ENCODE results near the gene ATAD2B. TPM values are rescaled to one million over a fixed set of nuclear protein-coding genes. Genes with fewer than 3 reads are reported as not detected.

ATAD2B gene
- total RNA-seq, 1 donor from 2014 or later: 24.3 TPM

GRCh38 chr2:23756593-23757292 lies 170.2 kb downstream of the ATAD2B start:
- no peaks in the 10 kb centered on the region for H3K27me3 ChIP-seq (ENCODE audit: low read depth)
- no peaks in the 10 kb centered on the region for H3K9me3 ChIP-seq
- no peak for DNase-seq
- no peak overlapping the region for H3K4me3 ChIP-seq
- ATAC-seq: peak; percentile 49 to 78
- intact Hi-C loops (cut with DNase I): no loop called here
- H3K4me1 ChIP-seq: peaks cover 30% of the 10 kb centered on the region
- no peak for TF ChIP-seq CTCF (IDR thresholded peaks at IDR 0.05)
- no peak overlapping the region for H3K27ac ChIP-seq
- H3K36me3 ChIP-seq: peaks cover 29% of the 10 kb centered on the region

GRCh38 chr2:23754970-23755369 lies 172.0 kb downstream of the ATAD2B start:
- DNase-seq (no peak), ATAC-seq (no peak)
- H3K4me1 ChIP-seq: peaks cover 20% of the 10 kb centered on the region
- H3K9me3 ChIP-seq: no peaks in the 10 kb centered on the region
- no peak overlapping the region for H3K27ac ChIP-seq
- no peak for TF ChIP-seq CTCF (IDR thresholded peaks at IDR 0.05)
- H3K4me3 ChIP-seq: no peak overlapping the region
- intact Hi-C loops (cut with DNase I): no loop called here
- H3K36me3 ChIP-seq: peaks cover 24% of the 10 kb centered on the region
- no peaks in the 10 kb centered on the region for H3K27me3 ChIP-seq (ENCODE audit: low read depth)

- H3K9me3 ChIP-seq: no peaks in the 10 kb centered on the region
- H3K36me3 ChIP-seq: peaks cover 22% of the 10 kb centered on the region
- no peak for DNase-seq
- no peak overlapping the region for H3K27ac ChIP-seq
- H3K4me3 ChIP-seq: no peak overlapping the region
- no peak for ATAC-seq
- no peaks in the 10 kb centered on the region for H3K27me3 ChIP-seq (ENCODE audit: low read depth)
- intact Hi-C loops (cut with DNase I): no loop called here
- peaks cover 6% of the 10 kb centered on the region for H3K4me1 ChIP-seq
- no peak for TF ChIP-seq CTCF (IDR thresholded peaks at IDR 0.05)
Measured at GRCh38 chr2:23753291-23754010, 173.5 kb downstream of the ATAD2B start.

GRCh38 chr2:23751747-23752265 lies 175.1 kb downstream of the ATAD2B start:
- no peak for TF ChIP-seq CTCF (IDR thresholded peaks at IDR 0.05)
- no peaks in the 10 kb centered on the region for H3K4me1 ChIP-seq
- ATAC-seq (no peak), DNase-seq (no peak)
- no peak overlapping the region for H3K4me3 ChIP-seq
- no peaks in the 10 kb centered on the region for H3K27me3 ChIP-seq (ENCODE audit: low read depth)
- peaks cover 17% of the 10 kb centered on the region for H3K36me3 ChIP-seq
- no peaks in the 10 kb centered on the region for H3K9me3 ChIP-seq
- H3K27ac ChIP-seq: no peak overlapping the region
- intact Hi-C loops (cut with DNase I): no loop called here

GRCh38 chr2:23746141-23746863 lies 180.6 kb downstream of the ATAD2B start:
- Histone ChIP-seq H3K4me1 (peaks cover 8% of the 10 kb centered on the region), H3K4me3 (no peak overlapping the region), H3K36me3 (no peaks in the 10 kb centered on the region), H3K27ac (no peak overlapping the region), H3K9me3 (no peaks in the 10 kb centered on the region), H3K27me3 (ENCODE audit: low read depth) (no peaks in the 10 kb centered on the region)
- TF ChIP-seq CTCF (IDR thresholded peaks at IDR 0.05): no peak
- ATAC-seq (no peak), DNase-seq (no peak)
- intact Hi-C loops (cut with DNase I): no loop called here
